Mesendoderm (in vitro differentiated cells): ENCODE data around the gene NEGR1.

Experiments
- DNase-seq: peaks from one replicate; pipeline ENCODE4 v3.0.0; 2013
- H2AK5ac ChIP-seq: 2 replicates; pipeline ENCODE4 v1.6.1; 2013; ENCODE audit warnings: low read length, inconsistent platforms
- H2BK120ac ChIP-seq: 2 replicates; pipeline ENCODE4 v1.6.1; 2013; ENCODE audit warnings: low read depth, mild to moderate bottlenecking, low read length, moderate library complexity, mixed read lengths
- H2BK15ac ChIP-seq: replicated peaks from 2 replicates; pipeline ENCODE4 v1.6.1; 2013; ENCODE audit warnings: low read depth, mild to moderate bottlenecking, moderate library complexity
- H2BK5ac ChIP-seq: 2 replicates; pipeline ENCODE4 v1.6.1; 2013; ENCODE audit warnings: low read length, inconsistent platforms
- H3K18ac ChIP-seq: 2 replicates; pipeline ENCODE4 v1.6.1; 2013; ENCODE audit warnings: mild to moderate bottlenecking, low read length, mixed read lengths
- H3K23ac ChIP-seq: one replicate; pipeline ENCODE4 v1.6.1; 2013; ENCODE audit warnings: low read length
- H3K27ac ChIP-seq: 2 replicates; pipeline ENCODE4 v1.5.1; 2013; ENCODE audit warnings: low read depth, mild to moderate bottlenecking, inconsistent platforms, low read length, moderate library complexity
- H3K27me3 ChIP-seq: 2 replicates; pipeline ENCODE4 v1.6.1; 2013; ENCODE audit warnings: low read length, control low read depth, mild to moderate bottlenecking, inconsistent platforms; ENCODE audit not compliant: insufficient read depth, poor library complexity
- H3K36me3 ChIP-seq: 2 replicates; pipeline ENCODE4 v1.6.1; 2013; ENCODE audit warnings: low read length, inconsistent platforms; ENCODE audit not compliant: control insufficient read depth, insufficient read depth
- H3K4ac ChIP-seq: one replicate; pipeline ENCODE4 v1.6.1; 2013; ENCODE audit warnings: low read depth, mild to moderate bottlenecking, low read length, moderate library complexity
- H3K4me1 ChIP-seq: 2 replicates; pipeline ENCODE4 v1.6.1; 2013; ENCODE audit warnings: low read depth, low read length, inconsistent platforms; ENCODE audit not compliant: control insufficient read depth
- H3K4me2 ChIP-seq: 2 replicates; pipeline ENCODE4 v1.6.1; 2013; ENCODE audit warnings: low read length
- H3K4me3 ChIP-seq: 2 replicates; pipeline ENCODE4 v1.5.1; 2013; ENCODE audit warnings: mild to moderate bottlenecking, low read length
- H3K56ac ChIP-seq: one replicate; pipeline ENCODE4 v1.6.1; 2013; ENCODE audit warnings: low read length
- H3K79me1 ChIP-seq: 2 replicates; pipeline ENCODE4 v1.6.1; 2013; ENCODE audit warnings: low read length, inconsistent platforms
- H3K79me2 ChIP-seq: 2 replicates; pipeline ENCODE4 v1.6.1; 2013; ENCODE audit warnings: mild to moderate bottlenecking, low read length; ENCODE audit not compliant: control insufficient read depth, insufficient read depth
- H3K9ac ChIP-seq: 2 replicates; pipeline ENCODE4 v1.6.1; 2013; ENCODE audit warnings: low read length, inconsistent platforms
- H4K5ac ChIP-seq: one replicate; pipeline ENCODE4 v1.6.1; 2013; ENCODE audit warnings: low read length
- H4K8ac ChIP-seq: one replicate; pipeline ENCODE4 v1.6.1; 2013; ENCODE audit warnings: low read depth, mild to moderate bottlenecking, control low read depth, low read length, moderate library complexity
- WGBS: extraction: QIAGEN DNeasy Blood & Tissue Kit; methylation state at CpG from one replicate; pipeline ENCODE4 v1.1.7; 2013; ENCODE audit warnings: low lambda C conversion rate, missing lambda C conversion rate; ENCODE audit not compliant: insufficient coverage; ENCODE audit errors: extremely low coverage; 5-methylcytosine and 5-hydroxymethylcytosine counted together

The NEGR1 gene

GRCh38 chr1:72177711-72178110, 104.6 kb downstream of the NEGR1 start:
- no peaks in the 10 kb centered on the region for H3K79me1 ChIP-seq
- no peak overlapping the region for H2BK120ac ChIP-seq
- no peaks in the 10 kb centered on the region for H3K27me3 ChIP-seq
- no peak overlapping the region for H3K27ac ChIP-seq
- no peak overlapping the region for H2BK5ac ChIP-seq
- H2AK5ac ChIP-seq: no peak overlapping the region
- H3K36me3 ChIP-seq: no peaks in the 10 kb centered on the region
- H3K79me2 ChIP-seq: no peaks in the 10 kb centered on the region
- no peak overlapping the region for H4K5ac ChIP-seq
- DNase-seq: no peak
- no peak overlapping the region for H3K56ac ChIP-seq
- H3K4me1 ChIP-seq: no peaks in the 10 kb centered on the region
- no peak overlapping the region for H3K18ac ChIP-seq
- no peak overlapping the region for H3K4ac ChIP-seq
- H2BK15ac ChIP-seq: no peak overlapping the region
- no peak overlapping the region for H3K4me2 ChIP-seq
- H3K4me3 ChIP-seq: no peak overlapping the region
- no peak overlapping the region for H3K23ac ChIP-seq
- no peak overlapping the region for H3K9ac ChIP-seq
- no CpG with 5 or more reads among the region's 1 CpG for WGBS
- H4K8ac ChIP-seq: no peak overlapping the region

GRCh38 chr1:72170246-72170645, 112.1 kb downstream of the NEGR1 start:
- Histone ChIP-seq H2BK5ac (no peak overlapping the region), H2BK120ac (no peak overlapping the region), H3K79me1 (no peaks in the 10 kb centered on the region), H2BK15ac (no peak overlapping the region), H3K27me3 (no peaks in the 10 kb centered on the region), H3K9ac (no peak overlapping the region), H3K23ac (no peak overlapping the region), H3K4ac (no peak overlapping the region), H3K79me2 (no peaks in the 10 kb centered on the region), H4K5ac (no peak overlapping the region), H3K18ac (no peak overlapping the region), H3K4me2 (no peak overlapping the region), H4K8ac (no peak overlapping the region), H3K4me3 (no peak overlapping the region), H3K36me3 (no peaks in the 10 kb centered on the region), H3K4me1 (no peaks in the 10 kb centered on the region), H3K56ac (no peak overlapping the region), H2AK5ac (no peak overlapping the region), H3K27ac (no peak overlapping the region)
- DNase-seq: no peak

DNA sequence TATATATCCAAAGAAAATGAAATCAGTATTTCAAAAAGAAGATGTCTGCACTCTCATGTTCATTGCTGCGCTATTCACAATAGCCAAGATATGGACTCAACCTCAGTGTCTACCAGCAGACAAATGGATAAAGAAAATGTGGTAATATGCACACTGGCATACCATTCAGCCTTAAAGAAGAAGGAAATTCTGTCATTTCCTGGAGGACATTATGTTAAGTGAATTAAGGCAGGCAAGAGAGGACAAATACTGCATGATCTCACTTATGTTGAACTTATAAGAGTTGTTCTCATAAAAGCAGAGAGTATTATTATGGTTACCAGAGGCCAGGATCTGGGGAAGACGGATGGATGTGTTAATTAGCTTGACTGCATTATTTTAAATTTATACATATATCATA, 115.9 kb downstream of the NEGR1 start:
- Histone ChIP-seq H4K8ac (no peak overlapping the region), H2AK5ac (no peak overlapping the region), H3K79me1 (no peaks in the 10 kb centered on the region), H3K56ac (no peak overlapping the region), H3K4ac (no peak overlapping the region), H3K18ac (no peak overlapping the region), H2BK15ac (no peak overlapping the region), H3K79me2 (no peaks in the 10 kb centered on the region), H3K27me3 (no peaks in the 10 kb centered on the region), H3K9ac (no peak overlapping the region), H2BK5ac (no peak overlapping the region), H4K5ac (no peak overlapping the region), H3K27ac (no peak overlapping the region), H2BK120ac (no peak overlapping the region), H3K23ac (no peak overlapping the region), H3K36me3 (no peaks in the 10 kb centered on the region), H3K4me2 (no peak overlapping the region), H3K4me3 (no peak overlapping the region), H3K4me1 (no peaks in the 10 kb centered on the region)
- no peak for DNase-seq
- no CpG with 5 or more reads among the region's 2 CpGs for WGBS

DNA sequence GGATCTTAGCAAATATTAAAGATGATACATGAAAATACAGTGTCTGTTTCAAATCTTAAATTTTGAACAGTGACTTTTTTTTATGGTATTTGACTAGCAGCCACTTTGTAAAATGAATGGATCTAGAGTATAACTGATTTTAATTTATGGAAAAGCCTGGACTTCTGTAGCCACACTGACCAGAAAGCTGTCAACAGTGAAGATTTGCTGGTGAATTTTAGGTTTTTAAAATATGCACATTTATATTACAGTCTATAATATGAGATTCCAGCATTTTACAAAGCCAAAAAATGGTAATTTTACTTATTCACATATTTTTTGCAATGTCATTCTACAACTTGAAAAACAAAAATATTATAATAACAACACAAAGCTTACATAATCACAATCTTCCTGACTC, 131.8 kb downstream of the NEGR1 start:
- DNase-seq: no peak
- Histone ChIP-seq H3K79me1 (no peaks in the 10 kb centered on the region), H3K27me3 (no peaks in the 10 kb centered on the region), H3K4me2 (no peak overlapping the region), H2BK5ac (no peak overlapping the region), H3K4ac (no peak overlapping the region), H3K36me3 (no peaks in the 10 kb centered on the region), H3K4me3 (no peak overlapping the region), H2AK5ac (no peak overlapping the region), H3K27ac (no peak overlapping the region), H3K4me1 (no peaks in the 10 kb centered on the region), H4K5ac (no peak overlapping the region), H3K9ac (no peak overlapping the region), H4K8ac (no peak overlapping the region), H3K23ac (no peak overlapping the region), H3K56ac (no peak overlapping the region), H3K79me2 (no peaks in the 10 kb centered on the region), H2BK15ac (no peak overlapping the region), H3K18ac (no peak overlapping the region), H2BK120ac (no peak overlapping the region)

- Histone ChIP-seq H3K4me3 (no peak overlapping the region), H2AK5ac (no peak overlapping the region), H2BK15ac (no peak overlapping the region), H3K9ac (no peak overlapping the region), H3K79me2 (no peaks in the 10 kb centered on the region), H2BK120ac (no peak overlapping the region), H3K18ac (no peak overlapping the region), H3K56ac (no peak overlapping the region), H3K4ac (no peak overlapping the region), H3K36me3 (no peaks in the 10 kb centered on the region), H3K4me1 (no peaks in the 10 kb centered on the region), H4K5ac (no peak overlapping the region), H3K27ac (no peak overlapping the region), H3K4me2 (no peak overlapping the region), H4K8ac (no peak overlapping the region), H2BK5ac (no peak overlapping the region), H3K79me1 (no peaks in the 10 kb centered on the region), H3K27me3 (no peaks in the 10 kb centered on the region), H3K23ac (no peak overlapping the region)
- DNase-seq: no peak
- WGBS: no CpG with 5 or more reads among the region's 4 CpGs
Observed at GRCh38 chr1:72141875-72142274, 140.5 kb downstream of the NEGR1 start.

DNA sequence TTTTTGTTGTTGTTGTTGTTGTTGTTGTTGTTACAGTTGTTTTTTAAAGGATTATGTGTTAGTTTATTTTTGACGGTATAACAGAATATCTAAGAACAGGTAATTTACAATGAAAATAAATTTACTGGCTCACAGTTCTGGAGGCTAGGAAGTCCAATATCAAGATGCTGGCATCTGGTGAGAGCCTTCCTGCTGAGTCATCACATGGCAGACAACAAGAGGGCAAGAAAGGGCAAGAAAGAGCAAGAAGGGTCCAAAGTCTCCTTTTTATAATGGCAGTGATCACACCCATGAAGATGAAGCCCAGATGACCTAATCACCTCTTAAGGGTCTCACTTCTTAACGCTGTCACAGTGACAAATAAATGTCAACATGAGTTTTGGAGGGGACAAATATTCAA, 142.1 kb downstream of the NEGR1 start:
- H3K23ac ChIP-seq: no peak overlapping the region
- no peak overlapping the region for H2BK15ac ChIP-seq
- no peak overlapping the region for H3K9ac ChIP-seq
- H3K4me1 ChIP-seq: no peaks in the 10 kb centered on the region
- H3K18ac ChIP-seq: no peak overlapping the region
- WGBS: 100% methylated on average over 1 of the region's 2 CpGs
- no peak overlapping the region for H3K27ac ChIP-seq
- no peaks in the 10 kb centered on the region for H3K36me3 ChIP-seq
- no peak overlapping the region for H3K4me3 ChIP-seq
- H3K27me3 ChIP-seq: no peaks in the 10 kb centered on the region
- no peaks in the 10 kb centered on the region for H3K79me1 ChIP-seq
- H3K56ac ChIP-seq: no peak overlapping the region
- no peaks in the 10 kb centered on the region for H3K79me2 ChIP-seq
- no peak overlapping the region for H4K5ac ChIP-seq
- H2AK5ac ChIP-seq: no peak overlapping the region
- peak; percentile 19 for DNase-seq
- H4K8ac ChIP-seq: no peak overlapping the region
- H3K4ac ChIP-seq: no peak overlapping the region
- H2BK5ac ChIP-seq: no peak overlapping the region
- H3K4me2 ChIP-seq: no peak overlapping the region
- H2BK120ac ChIP-seq: no peak overlapping the region
